HK-2 (cell line): Measurements from ENCODE around the gene CEL.

Experiments
- DNase-seq: peaks from one replicate; pipeline ENCODE4 v3.0.0-alpha.2; 2018; ENCODE audit not compliant: unreplicated experiment

Gene CEL

DNA sequence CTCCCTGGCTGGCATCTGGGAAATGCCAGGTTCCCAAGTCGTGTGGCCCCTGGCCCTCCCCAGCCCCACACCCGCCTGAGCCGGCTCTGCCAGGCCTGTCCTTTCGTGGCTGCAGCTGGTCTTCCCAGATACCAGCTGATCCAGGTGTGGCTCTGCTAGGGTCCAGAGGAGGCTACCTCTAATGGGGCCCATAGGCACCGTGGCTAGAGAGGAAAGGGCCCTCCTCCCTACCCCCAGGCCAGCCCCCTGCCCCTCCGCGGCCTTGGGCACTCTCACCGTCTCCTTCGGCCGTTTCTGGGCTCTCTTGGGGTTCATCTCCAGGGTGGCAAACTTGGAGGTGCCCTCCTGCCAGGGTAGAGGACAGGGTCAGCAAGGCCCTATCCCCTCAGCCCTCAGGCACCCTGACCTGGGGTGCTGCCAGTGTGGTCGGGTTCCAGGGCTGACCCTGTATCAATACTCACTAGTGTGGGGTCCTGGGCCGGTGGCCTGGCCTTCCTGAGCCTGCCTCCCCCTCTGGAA lies 42.3 kb downstream of the CEL start:
- no peak for DNase-seq

DNA sequence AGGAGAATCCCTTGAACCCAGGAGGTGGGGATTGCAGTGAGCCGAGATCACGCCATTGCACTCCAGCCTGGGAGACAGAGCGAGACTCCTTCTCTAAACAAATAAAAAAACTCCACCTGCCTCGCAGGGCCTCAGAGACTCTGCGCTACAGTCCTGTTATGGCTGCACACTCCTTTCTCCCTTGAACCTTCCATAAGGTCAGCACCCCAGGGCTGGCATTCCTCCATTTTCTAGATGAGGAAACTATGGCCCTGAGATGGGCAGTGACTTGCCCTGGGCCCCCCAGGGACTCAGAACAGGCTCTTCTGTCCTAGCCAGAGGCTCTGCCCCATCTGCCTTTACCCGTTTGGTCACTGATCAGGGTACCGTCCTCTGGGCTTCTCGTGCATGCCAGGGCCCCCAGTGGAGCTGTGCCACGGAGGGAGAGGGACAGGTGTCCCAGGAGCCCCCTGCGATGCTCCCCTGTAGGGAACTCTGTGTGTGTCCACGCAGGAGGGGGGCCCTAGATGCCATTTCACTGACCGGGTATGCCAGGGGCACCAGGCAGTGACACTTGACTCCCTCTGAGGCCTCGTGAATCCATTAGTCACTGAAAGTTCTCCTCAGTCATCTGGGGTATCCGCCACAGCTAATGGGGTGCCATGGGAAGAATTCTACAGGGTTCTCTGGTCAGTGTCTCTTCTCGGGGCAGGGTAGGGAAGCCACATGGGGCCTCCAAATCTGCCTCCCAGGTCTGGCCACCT lies 43.1 kb downstream of the CEL start:
- no peak for DNase-seq

DNA sequence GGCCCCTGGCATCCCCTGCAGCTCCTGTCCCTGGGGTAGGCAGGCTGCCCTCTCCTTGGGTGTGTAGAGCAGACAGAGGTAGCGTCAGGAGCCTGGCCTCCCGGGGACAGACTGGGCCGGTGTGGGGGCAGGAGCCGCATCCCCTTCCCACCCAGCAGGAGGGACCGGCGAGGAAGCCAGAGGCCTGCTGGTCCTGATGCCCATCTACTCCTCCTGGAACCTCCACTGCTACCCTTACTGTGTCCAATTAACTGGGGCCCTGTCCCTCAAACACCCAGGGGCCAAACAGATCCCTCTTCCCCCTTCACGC lies 43.6 kb downstream of the CEL start:
- DNase-seq, result no peak

DNA sequence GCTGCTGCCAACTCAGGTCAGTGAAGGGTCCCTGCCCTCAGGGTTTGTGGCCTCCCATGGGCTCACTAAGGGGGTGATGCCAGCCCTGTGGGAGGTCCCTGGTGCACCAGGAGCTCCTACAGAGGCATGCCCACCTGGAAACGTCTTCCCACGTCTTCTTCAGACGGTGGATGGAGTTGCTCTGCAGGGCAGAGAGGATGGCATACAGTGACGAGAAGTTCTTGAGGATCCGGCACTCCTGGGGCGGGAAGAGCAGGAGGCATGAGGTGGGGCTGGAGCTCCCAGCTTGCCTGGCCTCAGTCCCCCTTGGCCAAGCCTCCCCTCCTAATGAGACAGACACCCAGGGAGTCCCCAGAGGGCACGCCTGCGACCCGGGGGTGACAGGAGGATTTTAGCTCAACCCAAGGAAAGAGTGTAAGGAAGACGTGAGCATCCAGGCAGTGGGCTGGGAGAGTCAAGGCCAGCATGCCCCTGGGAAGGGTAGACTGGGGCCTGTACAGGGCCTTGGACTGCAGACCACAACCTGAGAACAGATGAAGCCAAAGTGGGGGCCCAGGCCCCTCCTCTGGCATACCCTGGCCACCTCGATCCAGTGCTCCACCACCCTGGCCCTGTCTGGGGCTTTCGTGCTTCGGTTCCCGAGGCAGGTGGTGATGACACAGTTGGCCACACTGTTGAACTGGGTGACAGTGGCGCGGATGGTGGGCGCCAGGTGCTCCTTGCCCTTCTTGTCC lies 44.9 kb downstream of the CEL start:
- no peak for DNase-seq

DNA sequence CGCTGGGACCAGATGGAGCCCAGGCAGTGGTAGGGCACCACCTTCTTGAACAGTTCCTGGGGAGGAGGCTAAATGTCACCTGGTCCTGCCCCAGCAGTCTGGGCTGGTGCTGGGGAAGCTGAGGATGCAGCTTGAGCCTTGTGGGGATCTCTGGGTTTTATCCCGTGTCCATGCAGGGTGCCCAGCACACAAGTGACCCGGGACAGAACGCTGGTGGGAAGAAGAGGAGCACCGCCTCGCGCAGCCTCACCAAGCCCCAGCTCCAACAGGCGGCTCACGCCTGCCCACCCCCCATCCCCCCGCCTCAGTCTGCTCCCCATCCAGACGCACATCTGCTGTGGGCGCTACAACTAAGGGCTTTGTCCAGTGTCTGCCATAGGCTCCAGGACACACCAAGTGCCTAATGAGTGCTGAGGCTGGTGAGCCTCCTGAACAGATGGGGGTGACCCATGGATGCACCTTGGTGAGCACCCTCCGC lies 45.5 kb downstream of the CEL start:
- DNase-seq, result no peak

DNA sequence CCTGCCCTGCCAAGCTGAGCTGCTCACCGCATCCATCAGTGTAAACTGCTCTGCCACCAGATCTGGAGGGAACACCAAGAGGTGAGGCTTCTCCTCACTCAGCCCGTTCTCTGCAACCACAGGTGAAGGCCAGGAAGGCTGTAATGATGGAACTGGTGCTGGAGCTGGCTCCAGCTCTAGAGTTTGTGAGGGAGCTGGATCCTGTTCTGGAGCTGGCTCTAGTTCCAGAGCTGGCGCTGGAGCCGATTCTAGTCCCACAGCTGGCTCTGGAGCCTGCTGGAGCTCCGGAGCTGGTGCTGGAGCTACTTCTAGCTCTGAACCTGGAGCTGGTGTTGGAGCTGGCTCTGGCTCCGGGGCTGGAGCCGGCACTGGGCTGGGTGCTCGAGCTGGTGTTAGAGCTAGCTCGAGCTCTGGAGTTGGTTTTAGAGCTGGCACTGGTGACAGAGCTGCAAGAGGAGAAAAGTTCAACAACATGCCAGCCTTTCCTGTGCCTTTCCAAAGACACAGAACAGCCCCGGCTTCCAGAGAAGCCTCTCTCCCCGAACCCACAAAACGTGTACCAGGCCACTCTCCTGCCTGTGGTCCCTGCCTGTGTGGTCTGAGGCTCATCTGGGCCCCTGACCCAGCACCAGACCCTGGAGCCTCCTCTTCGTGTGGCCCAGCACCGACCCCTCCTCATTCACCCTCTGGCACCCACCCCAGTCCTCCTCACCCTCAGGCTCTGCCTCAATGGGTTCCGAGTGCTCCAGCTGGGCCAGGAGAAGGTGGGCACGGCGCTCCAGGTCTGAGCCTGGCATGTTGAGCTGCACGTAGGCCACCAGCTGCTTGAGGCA lies 46.4 kb downstream of the CEL start:
- DNase-seq, result no peak

DNA sequence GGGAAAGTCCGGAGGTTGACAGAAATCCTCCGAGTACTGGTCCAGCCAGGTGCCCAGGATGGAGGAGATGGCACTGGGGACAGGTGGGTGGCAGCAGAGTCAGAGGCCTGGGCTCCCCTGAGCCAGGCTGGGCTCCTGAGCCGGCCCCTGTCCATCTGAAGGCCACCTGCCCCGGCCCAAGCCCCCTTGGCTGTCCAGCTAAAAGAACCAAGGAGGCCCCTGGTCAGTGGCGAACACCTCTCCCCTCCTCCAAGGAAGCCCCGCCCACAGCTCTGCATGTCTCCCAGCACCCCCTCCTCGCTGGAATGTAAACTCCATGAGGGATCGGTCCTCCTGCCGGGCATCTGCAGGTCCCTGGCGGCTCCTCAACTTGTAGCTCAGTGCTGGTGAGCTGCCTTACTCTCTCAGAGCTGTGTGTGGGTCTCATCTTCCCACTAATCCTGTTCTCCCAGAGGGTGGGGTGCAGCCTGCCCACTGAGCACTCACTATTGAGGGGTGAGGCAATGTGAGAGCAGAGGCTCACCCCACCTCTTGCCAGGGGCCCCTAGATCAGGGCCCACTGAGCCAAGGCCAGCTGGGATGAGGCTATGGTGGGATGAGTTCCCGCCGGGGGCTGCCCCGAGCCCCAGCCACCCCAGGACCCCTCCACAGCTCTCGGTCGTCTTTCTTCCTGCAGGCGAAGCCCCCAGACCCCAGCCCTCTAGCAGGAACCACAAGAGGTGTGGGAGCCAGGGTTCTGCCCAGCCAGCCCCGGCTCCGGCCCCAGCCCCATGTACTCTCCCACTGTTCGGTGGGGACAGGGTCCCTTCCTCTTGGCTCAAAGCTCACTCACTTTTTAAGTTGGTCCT lies 47.2 kb downstream of the CEL start:
- DNase-seq, result no peak

DNA sequence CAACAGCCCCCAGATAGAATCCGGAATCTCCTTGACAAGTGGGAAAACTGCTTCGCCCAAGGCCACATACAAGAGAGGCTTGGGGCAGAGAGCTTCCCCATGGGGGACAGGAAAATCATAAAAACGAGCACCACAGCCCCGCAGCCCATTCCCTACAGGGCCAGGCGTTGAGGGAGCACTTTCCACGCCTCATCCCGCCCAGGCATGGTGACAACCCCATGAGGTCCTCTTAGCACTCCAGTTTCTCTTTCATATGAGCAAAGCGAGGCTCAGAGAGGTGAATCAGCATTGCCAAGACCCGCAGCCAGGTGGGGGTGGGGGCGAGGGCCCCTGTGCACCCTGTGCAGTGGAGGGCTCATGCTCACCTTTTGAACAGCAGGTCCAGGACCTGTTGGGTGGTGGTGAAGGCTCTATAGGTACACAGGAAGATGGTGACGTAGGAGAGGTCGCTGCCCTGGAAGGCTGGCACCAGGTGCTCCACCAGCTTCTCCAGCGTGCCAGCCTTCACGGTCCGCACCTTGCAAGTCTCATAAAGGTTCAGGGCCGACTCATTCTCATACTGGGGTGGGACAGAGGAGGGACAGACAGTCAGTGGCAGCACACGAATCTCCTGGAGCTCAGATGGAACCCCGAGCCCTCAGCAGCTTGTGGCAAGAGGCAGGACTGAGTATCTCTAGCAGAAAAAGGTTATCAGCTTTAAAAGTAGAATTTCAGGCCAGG lies 48.3 kb downstream of the CEL start:
- DNase-seq, result no peak

DNA sequence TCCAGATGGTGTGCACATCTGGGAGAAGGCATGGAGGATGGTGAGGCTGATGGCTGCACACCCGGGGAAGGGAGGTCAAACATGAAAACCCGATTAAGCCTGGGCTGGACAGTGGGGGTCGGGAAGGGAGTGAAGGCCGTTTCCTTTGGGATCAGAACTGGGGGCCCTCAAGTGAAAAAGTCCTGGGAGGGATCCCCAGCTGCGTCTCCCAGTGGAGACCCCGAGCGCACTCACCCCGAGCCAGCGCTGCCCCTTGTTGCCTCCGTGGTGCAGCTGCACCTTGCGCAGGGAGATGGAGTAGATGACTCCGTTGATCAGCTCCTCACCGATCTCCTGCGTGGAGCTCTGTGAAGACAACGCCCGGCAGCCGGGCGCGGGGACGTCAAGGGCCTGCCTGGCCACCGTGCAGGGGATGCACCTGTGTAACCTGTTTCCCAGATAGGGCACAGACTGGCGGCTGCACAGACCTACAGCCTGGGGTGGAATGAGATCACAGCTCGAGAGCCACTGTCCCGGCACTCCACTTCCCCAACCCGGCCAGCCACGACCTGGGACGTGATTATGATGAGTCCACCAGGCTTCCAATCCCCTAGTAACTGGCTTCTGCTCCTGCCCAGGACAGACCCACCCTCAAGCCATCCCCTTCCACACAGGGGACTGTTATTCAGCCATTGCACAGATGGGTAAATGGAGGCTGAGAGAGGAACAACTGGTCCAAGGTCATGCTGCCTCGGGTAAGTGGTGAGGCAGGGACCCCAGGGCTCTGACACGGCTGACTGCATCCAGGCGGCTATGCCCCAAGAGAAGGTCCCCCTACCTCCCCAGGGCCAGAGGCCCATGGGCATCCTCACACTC lies 50.3 kb downstream of the CEL start:
- no peak for DNase-seq

DNA sequence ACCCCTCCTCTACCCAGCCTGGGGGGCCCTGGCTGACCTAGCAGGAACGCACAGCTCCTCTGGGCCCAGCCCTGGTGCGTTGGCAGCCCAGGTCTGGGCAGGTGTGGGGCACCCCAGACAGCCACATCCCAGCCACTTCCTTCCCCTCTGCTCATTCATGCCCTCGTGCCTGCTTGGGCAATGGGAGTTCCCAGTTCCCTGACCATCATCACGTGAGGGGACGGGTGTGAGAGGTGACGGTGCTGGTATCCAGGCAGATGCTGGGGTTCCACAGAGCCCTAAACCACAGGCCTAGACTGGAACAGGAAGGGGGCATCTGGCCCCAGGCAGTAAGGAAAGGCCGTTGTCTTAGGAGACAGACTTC lies 50.9 kb downstream of the CEL start:
- DNase-seq, result peak; percentile 61

DNA sequence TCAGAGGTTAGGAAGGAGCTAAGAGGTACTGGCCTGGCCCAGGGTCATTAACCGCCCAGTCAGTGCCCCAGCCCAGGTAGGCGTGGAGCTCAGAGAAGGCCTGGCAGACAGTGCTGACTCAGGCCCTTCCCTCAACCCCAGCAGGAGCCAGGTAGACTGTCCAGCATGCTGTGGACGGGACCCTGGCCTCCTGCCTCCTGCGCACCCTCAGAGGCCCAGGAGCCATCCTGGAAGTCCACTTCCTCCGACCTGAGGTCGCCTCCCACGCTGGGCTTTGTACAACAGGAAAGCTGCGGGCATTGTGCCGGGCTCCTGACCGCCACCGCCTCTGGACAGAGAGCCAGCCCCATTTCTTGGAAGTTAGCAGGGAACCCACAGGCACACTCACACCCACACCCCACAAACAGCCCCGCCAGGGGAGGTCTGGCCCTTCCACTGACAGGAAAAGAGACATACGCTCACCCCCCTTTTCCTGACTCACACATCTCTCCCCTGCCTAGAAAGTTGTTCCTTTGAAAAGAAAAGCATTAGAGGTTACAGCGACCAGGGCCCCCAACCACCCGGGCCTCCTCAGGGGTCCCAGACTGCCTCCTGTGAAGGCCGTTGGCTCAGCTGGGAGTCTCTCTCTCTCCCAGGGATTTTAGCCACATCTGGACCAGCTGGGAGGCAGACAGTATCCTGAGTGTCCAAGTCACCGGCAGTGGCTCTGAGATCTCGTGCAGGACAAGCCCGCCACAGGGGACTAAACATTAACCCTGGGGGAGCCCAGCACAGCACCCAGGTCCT lies 51.6 kb downstream of the CEL start:
- DNase-seq, result peak; percentile 57

DNA sequence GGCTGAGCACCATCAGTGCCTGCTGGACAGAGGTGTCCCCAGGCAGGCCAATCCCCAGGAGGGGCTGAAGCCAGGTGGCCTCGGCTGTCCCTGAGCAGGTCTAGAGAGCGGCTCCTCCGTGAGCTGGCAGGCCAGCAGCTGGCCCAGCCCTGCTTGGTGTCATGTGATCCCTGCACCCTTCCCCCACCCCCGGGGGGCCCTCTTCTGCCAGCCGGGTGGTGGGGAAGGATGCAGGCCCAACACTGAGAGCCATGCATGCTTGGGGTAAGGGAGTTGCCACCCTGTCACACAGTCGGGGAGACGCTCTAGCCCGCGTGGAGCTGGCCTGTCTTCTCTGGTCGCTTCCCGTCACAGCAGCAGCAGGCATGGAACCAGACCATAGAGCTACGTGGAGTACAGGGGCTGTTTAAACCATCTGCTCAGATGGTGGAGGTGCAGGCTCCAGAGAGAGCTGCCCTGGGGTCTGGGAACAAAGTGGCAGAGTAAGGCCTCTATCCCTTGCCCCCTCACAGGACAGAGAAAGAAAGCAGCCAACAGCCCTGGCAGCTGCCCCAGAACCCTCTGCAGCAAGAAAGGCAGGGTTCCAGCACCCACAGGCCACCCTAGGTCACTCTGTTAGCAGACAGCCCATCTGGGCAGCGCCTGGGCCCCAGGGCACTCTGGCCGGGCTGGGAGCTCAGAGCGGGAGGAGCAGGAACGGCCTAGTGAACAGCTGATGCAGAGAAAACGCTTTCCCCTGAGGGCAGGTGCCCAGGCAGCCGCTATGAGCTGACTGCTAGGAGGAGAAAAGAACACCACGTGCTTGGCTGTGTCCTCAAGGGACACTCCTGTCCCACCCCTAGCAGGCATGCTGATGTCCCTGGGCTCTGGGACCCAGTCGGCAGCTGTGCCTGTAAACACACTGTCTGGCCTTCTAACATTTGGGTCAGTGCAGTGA lies 52.4 kb downstream of the CEL start:
- no peak for DNase-seq

DNA sequence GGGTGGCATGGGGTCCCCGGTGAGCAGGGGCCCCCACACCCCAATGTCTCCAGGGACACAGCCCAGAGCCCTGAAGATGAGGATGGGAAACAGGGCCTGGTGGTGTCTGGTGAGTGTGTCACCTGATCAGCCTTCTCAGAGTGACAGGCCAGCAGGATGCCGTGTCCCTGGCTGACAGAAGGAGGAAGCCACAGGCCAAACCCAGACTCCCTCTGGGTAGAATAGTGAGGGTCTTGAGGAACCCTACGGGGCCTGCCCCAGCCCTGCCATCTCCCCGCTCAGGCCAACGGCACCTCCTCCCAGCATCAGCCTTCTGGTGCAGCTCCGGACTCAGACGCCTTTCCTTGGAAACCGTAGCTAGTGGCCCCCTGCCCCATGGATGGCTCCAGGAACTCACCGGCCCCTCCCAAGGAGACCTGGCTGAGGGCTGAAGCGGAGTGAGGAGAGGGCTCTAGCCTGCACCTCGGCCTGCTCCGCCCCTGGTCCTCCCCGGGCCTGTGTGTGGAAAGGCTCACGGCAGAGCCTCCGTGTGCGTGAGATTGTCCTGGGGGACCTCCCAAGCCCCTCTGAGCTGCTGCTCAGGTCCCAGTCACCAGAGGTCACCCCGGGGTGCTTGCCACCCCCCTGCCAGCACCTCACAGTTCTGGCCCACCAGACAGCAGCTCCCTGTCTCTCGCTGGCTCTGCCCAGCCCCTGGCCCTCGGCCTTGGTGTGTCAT lies 53.3 kb downstream of the CEL start:
- no peak for DNase-seq

DNA sequence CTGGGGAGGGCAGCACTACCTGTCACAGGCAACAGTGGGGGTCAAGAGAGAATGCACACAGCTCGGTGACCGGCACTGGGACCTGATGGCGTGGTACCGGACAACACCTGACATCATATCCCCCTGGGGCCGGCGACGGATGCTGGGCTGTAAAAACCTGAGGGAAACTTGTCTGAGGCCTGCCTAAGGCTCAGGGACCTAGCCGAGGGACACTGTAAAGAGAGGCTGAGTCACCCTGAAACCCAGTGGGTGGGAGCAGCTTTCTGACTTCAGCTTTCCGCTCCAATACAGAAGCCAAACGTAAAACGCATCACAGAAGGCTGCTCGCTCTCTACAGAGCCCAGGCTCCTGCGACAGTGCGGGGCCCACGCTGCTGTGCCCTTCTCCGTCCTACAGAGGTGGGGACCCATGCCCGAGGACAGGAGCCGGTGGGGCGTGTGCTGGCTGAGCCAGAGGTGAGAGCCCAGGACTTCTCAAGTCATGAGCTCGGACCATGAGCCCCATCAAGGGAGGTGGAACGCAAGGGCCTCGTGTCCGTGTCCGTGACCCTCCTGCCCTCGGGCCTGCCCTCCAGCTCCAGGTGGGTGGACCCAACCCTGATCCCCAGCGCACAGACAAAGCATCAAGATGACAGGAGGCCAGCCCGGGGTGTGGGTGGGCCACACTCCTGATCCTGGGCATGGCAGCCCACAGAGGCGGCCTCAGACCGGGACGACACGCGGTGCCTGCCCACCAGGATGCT lies 54.0 kb downstream of the CEL start:
- DNase-seq, result no peak

DNA sequence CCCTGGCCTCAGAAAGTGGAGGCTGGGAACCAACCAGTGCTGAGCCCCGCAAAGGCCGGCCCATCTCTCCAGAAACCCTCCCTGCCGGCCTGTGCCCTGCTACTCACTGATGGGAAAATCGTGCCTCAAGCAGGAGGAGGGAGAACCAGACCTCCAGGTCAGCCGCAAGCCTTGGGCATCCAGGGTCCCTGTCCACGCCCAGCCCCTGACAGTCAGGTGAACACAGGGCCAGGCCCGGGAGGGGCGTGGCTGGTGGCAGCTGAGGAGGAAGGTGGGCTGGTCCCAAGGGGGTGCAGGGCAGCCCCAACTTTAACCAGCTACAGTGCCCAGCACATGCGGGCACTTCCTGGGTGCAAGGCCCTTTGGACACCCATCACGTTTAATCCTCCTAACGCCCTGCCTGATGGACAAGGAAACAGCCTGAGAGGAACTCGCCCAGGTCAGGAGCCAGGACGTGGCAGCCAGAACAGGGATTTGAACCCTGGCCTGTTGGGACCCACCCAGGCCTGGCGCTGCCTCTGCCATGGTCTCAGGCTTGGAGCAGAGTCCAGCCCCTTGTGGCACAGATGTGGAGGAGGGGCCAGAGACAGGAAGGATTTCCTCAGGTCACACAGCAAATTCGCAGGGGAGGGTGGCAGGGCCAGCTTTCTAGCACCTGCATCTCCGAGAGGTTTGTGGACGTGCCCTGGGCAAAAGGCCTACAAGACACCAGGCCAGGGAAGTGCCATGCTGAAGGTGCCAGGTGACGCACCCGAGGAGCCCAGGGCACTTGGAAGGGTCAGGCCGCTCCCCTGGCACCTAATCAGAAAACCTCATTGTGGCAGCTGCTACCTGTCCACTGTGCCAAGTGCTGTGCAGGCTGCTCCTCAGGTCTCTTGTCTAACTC lies 54.8 kb downstream of the CEL start:
- DNase-seq, result no peak
